ENCODE measurements around the gene CELA1. TPM values are rescaled to one million over a fixed set of nuclear protein-coding genes. Genes with fewer than 3 reads are reported as not detected.

Gene CELA1
- total RNA-seq, 1 experiment from 2014 or later, result not detected

- no peaks in the 10 kb centered on the region for H3K27me3 Mint-ChIP-seq (ENCODE audit: low read depth)
- peak overlapping the region in 2 of 3 experiments; percentile 27 to 51; a peak in 2 of 7 replicates for H3K27ac Mint-ChIP-seq
- peaks cover 3% of the 10 kb centered on the region for H4K20me1 ChIP-seq (ENCODE audit: control insufficient read depth, insufficient read depth, insufficient read length)
- no peak overlapping the region for H2AK5ac ChIP-seq (ENCODE audit: insufficient read length, low read length)
- no peak overlapping the region for H2BK5ac ChIP-seq (ENCODE audit: insufficient read length, low read length)
- H3K14ac ChIP-seq (ENCODE audit: insufficient read depth, low read length), result no peak overlapping the region; the same call in 1 of the 2 replicates
- no peaks in the 10 kb centered on the region for H3K9me3 Mint-ChIP-seq
- no peaks in the 10 kb centered on the region for H3K23me2 ChIP-seq (ENCODE audit: insufficient read length, low read depth, low read length, poor library complexity, severe bottlenecking)
- H4K91ac ChIP-seq (ENCODE audit: insufficient read length, low read depth, low read length), result no peak overlapping the region
- DNase-seq, result peak; percentile 82
- H3K4me2 ChIP-seq (ENCODE audit: insufficient read depth, insufficient read length, low read length), result no peak overlapping the region
- no peak overlapping the region for H2BK15ac ChIP-seq (ENCODE audit: low read depth, low read length)
- no CpG with 5 or more reads among the region's 17 CpGs for WGBS (ENCODE audit: extremely low coverage, insufficient read length, low lambda C conversion rate)
- H3K9ac ChIP-seq (ENCODE audit: extremely low read depth, insufficient read length, low read length), result no peak overlapping the region
- H3K56ac ChIP-seq (ENCODE audit: insufficient read length, low read depth, low read length), result no peak overlapping the region
- no peaks in the 10 kb centered on the region; the same call in 1 of the 2 replicates for H3K4me1 ChIP-seq (ENCODE audit: insufficient read depth, low read length)
- no peaks in the 10 kb centered on the region for H3K27me3 ChIP-seq (ENCODE audit: insufficient read depth, low read length)
- H3K23ac ChIP-seq (ENCODE audit: insufficient read length, low read depth, low read length), result no peak overlapping the region
- peaks cover 1 to 17% (median 9%) of the 10 kb centered on the region in 3 experiments; a peak in 6 of 7 replicates for H3K36me3 Mint-ChIP-seq (ENCODE audit: insufficient read depth in 1 of 3, low read depth in 3 of 3)
- no peaks in the 10 kb centered on the region for H3K9me3 ChIP-seq (ENCODE audit: control insufficient read depth, low read depth, low read length)
- no peak for TF ChIP-seq CTCF (conservative IDR thresholded peaks at IDR 0.05)
- H3K18ac ChIP-seq (ENCODE audit: insufficient read length, low read depth, low read length), result no peak overlapping the region
- no peak overlapping the region for H2AFZ ChIP-seq (ENCODE audit: low read length)
- H3T11ph ChIP-seq (ENCODE audit: low read length), result no peak overlapping the region
- peak overlapping the region in 1 of 2 experiments; percentile 8; a peak in 1 of 5 replicates for H3K4me3 Mint-ChIP-seq
- no peak overlapping the region for H2BK120ac ChIP-seq (ENCODE audit: low read depth, low read length, poor library complexity, severe bottlenecking)
- H2BK20ac ChIP-seq (ENCODE audit: low read depth, low read length, poor library complexity, severe bottlenecking), result no peak overlapping the region
- H3K79me2 ChIP-seq (ENCODE audit: insufficient read depth, low read length), result no peaks in the 10 kb centered on the region
- H3K79me1 ChIP-seq (ENCODE audit: insufficient read depth, low read depth, low read length, poor library complexity, severe bottlenecking), result no peaks in the 10 kb centered on the region
- no peak overlapping the region for H3K27ac ChIP-seq (ENCODE audit: insufficient read length, low read depth, low read length)
- peaks cover 27 to 40% of the 10 kb centered on the region in 2 experiments for H3K4me1 Mint-ChIP-seq
- no peak overlapping the region for H2BK12ac ChIP-seq (ENCODE audit: insufficient read length, low read depth, low read length)
- no peak overlapping the region for H4K5ac ChIP-seq (ENCODE audit: insufficient read length, low read depth, low read length)
- H3K4ac ChIP-seq (ENCODE audit: low read depth, low read length), result no peak overlapping the region
- no peak overlapping the region for H4K8ac ChIP-seq (replicated peaks; ENCODE audit: insufficient read length, low read depth, low read length)
Observed at GRCh38 chr12:51368640-51369517, 22.4 kb upstream of the CELA1 start.

All from H9 (cell line).